GM19351 (cell line): Measurements from ENCODE around the gene UBE2F.
"Not testable (repeated sequence)": the region's sequence is repeated elsewhere in the genome, so short reads cannot be mapped to it uniquely, and the experiment has no call there.

Source experiments
- ATAC-seq: cut with Tn5 transposase; IDR thresholded peaks from one replicate; pipeline ENCODE4 v1.9.1; 2021; ENCODE audit warnings: mild to moderate bottlenecking, moderate library complexity; ENCODE audit not compliant: unreplicated experiment

The UBE2F gene

DNA sequence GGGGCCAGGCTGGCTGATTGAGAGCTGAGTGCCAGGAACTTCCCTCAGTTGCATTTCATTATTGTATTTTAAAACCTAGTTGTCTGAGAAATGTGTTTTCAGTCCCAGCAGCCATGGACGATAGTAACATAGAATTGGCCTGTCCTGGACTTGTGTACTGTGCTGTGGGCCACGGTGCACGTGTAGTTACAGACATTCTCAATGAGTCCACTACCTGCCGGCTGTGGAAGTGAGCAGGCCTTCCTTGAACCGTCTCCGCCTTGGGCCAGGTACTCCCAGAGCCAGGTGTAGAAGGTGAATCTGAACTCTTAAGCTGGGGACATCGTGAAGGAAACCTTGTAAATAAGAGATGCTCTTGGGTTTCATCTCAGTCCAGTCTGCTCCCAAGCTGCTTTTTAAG lies 47.0 kb downstream of the UBE2F start:
- no peak for ATAC-seq

DNA sequence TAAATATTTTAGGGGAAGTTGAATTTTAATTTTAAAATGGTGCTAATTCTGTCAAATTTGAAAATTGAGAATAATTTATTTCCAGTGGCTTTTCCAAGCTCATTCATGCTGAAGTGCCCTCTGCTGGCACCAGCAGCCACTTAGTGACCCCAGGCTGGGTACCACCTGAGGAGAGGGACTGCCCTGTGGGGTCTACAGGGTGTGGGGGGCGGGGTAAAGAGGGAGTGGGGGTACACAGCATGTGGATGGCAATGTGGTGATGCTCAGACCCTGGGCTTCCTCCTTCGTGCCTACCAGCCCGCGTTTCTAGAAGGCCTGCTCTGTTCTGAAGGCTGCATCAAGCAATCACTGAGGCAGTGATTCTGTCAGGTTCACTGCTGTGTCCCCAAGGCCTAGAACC lies 48.9 kb downstream of the UBE2F start:
- ATAC-seq: no peak

GRCh38 chr2:238016526-238016925 lies 49.7 kb downstream of the UBE2F start:
- ATAC-seq: no peak

- no peak for ATAC-seq
These were observed 53.1 kb downstream of the UBE2F start for GRCh38 chr2:238019962-238020361.

DNA sequence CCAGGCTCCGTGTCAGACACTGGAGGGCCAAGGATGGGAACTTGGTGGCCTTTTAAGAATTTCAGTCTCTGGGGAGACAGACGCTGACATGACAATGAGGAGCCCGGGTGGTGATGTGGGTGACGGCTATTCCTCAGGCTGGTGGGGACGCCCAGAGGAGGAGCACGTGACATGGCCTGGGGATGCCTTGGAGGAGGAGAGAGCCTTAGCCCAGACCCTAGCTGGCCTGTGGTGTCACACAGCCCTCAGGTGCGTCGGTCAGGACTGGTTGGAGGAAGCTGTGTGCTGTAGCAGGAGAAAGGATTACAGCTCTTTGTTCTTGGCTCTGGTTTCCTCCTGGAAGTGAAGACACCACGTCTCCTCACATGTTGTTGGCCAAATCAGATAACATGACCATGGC lies 54.0 kb downstream of the UBE2F start:
- ATAC-seq: no peak

DNA sequence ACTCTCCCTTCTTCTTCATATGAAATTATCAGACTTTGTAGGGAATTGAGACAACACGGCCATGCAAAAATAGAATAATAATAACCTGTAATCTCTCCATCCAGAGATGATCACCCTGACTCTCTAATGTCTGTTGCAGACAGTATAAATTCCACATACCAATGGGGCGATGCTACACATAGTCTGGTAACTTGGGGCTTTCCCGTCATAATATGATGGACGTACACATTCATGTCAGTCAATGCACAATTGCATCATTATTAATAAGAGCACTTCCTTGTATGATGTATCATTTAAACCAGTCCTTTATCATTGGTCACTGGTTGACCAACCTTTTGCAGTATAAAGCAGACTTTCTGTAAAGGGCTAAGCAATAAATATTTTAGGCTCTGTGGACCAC lies 54.5 kb downstream of the UBE2F start:
- no peak for ATAC-seq

DNA sequence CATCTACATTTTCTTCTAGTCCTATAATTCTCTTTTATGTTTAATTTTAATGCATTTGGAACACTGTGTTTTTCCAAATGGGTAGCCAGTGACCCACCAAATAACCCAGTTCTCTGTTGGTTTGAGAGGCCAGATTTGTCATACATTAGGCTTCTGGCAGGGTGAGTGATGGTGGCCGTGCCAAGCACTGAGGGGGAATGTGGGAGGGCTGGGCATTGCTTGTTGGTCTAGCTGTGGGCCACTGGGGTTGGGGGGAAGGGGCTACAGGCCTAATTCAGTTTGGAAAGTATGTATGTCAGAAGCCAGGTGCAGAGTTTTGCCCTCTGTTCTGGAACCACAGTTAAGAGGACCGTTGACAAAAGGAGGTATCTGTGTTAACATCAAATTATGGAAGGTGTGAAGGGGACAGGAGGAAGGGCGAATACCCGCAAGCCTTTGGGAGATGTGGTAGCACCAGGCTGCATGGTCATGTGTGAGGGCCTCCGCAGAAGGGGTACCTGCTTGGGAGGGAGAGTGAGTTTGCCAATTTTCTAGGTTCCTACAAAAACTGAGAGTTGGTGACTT lies 55.9 kb downstream of the UBE2F start:
- ATAC-seq: no peak

GRCh38 chr2:238023608-238024007 lies 56.8 kb downstream of the UBE2F start:
- no peak for ATAC-seq

DNA sequence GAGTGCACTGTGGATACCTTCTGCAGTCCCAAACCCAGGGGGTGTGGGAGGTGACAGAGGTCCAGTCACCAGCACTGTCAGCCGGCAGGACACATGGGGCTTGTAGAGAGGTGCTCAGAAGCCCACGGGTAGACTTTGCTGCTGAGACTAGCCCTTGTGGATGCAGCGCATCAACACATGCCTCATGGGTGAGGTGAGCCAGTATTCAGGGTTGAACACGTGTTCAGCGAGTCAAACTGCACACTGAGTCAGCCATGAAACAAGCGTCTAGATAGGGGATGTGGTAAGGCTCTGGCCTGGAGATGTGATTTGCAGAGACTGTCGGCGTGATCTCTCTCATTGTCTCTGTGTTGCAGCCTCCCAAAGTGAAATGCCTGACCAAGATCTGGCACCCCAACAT lies 58.2 kb downstream of the UBE2F start:
- no peak for ATAC-seq

GRCh38 chr2:238025741-238026360 lies 59.0 kb downstream of the UBE2F start:
- no peak for ATAC-seq

DNA sequence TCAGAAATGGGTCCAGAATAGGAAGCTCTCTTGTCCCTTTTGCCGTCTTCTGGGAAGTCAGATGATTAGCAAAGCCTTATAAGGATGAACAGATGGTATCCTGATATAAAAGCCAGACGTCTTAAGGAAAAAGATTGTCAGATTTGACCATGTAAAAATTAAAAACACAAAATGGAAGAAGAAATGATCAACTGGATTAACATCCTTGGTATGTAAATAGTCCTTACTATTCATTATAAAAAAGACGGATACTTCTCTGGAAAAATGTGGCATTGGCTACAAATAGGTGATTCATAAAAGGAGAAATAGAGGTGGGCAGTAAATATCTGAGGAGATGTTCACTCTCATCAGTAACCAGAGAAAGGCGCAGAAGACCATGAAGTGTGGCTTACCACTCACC lies 60.2 kb downstream of the UBE2F start:
- no peak for ATAC-seq

- ATAC-seq: no peak
These were observed 61.0 kb downstream of the UBE2F start for GRCh38 chr2:238027591-238028415.

DNA sequence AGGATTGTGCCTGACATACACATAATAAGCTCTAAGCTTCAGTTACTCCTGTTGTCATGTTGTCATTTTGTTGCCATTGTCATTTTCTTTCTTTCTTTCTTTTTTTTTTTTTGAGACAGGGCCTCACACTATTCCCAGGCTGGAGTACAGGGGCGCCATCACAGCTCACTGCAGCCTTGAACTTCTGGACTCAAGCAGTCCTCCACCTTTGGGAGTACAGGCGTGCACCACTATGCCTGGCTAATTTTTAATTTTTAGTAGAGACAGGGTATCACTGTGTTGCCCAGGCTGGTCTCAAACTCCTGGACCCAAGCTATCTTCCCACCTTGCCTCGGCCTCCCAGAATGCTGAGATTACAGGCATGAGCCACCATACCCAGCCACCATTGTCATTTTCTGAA lies 63.0 kb downstream of the UBE2F start:
- no peak for ATAC-seq

- ATAC-seq: no peak
These were observed 63.8 kb downstream of the UBE2F start for GRCh38 chr2:238030422-238031155.

GRCh38 chr2:238031751-238032150 lies 64.9 kb downstream of the UBE2F start:
- ATAC-seq: no peak

DNA sequence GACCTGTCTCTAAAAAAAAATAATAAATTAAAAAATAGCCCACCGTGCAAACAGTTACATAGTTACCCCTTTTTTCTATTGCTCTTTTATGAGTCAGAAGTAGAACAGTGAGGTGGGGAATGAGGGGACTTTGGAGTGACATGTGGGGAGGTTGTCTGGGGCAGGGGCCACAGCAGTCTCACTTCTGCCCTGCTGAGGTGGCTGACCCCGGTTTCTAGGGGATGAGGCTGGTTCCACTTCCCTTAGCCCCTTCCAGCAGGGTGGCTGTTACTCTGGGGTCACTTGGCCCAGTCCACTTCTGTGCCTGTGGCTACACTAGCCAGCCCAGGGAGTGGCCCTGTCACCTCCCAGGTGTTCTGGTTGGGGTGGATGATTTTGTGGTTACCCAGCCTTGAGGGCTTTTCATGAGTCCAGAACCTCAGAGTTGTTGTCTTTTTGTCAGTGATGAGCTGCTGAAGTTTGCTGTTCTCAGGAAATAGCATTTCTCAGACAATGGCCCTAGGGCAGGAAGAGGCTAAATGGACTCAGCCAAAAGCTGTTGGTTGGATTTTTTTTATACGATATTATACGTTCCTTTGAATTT lies 66.0 kb downstream of the UBE2F start:
- no peak for ATAC-seq

GRCh38 chr2:238033991-238034390 lies 67.2 kb downstream of the UBE2F start:
- ATAC-seq: not testable (repeated sequence)

DNA sequence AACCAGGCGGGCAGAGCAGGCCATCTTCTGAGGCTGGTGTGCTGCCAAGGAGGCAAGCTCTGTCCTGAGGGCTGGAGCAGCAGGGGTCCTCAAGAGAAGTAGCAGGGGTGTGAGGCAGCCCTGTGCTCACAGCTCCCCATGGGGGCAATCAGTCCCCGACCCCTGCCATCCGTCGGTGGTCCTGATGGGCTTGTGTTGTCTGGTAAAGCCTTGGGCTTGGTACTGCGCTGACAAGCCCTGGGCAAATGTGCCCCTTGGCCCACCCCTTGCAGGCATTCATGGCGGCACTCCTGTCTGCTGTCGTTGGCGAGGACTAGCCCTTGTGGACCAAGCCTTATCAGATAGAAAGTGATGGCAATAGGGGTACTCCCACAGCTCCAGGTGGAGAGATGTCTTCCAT lies 71.4 kb downstream of the UBE2F start:
- no peak for ATAC-seq

DNA sequence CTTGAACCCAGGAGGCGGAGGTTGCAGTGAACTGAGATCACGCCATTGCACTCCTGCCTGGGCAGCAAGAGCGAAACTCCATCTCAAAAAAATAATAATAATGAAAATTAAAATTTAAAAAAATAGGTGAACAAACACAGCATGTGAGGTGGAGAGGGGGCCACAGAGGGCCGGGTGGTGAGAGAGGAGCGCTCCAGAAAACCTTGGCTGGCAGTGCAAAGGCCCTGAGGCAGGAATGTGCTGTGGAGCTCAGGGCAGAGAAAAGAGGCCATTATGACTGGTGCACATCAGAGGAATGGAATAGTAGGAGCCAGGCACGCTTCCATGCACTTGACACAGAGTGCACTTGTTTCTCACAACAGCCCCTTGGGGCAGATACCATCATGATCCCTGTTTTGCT lies 72.3 kb downstream of the UBE2F start:
- ATAC-seq: no peak

DNA sequence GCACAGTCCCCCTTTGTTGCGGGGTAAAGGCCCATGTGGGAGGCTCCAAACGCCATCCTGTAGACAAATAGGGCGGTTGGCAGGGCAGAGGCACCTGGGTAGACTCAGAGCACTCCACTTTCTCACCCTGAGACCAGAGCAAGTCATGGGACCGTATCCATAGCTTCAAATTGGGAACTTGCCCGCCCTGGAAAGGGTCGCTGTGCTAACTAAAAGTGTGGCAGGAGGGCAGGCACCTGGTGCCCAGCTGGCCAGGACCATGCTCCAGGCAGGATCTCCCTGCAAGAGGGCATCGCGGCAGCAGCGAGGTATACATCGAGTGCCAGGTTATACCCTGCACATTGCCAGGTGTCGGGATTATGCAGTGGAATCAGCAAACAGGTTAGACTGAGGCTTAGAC lies 73.2 kb downstream of the UBE2F start:
- ATAC-seq: no peak

GRCh38 chr2:238040918-238041317 lies 74.1 kb downstream of the UBE2F start:
- no peak for ATAC-seq
